HG02943 (cell line): Measurements from ENCODE around the gene N4BP2L2.
"Not testable (repeated sequence)": the region's sequence is repeated elsewhere in the genome, so short reads cannot be mapped to it uniquely, and the experiment has no call there.

Experiments used
- ATAC-seq: cut with Tn5 transposase; IDR thresholded peaks from one replicate; pipeline ENCODE4 v1.9.1; 2021; ENCODE audit warnings: mild to moderate bottlenecking, low read depth, moderate library complexity; ENCODE audit not compliant: unreplicated experiment

The N4BP2L2 gene

DNA sequence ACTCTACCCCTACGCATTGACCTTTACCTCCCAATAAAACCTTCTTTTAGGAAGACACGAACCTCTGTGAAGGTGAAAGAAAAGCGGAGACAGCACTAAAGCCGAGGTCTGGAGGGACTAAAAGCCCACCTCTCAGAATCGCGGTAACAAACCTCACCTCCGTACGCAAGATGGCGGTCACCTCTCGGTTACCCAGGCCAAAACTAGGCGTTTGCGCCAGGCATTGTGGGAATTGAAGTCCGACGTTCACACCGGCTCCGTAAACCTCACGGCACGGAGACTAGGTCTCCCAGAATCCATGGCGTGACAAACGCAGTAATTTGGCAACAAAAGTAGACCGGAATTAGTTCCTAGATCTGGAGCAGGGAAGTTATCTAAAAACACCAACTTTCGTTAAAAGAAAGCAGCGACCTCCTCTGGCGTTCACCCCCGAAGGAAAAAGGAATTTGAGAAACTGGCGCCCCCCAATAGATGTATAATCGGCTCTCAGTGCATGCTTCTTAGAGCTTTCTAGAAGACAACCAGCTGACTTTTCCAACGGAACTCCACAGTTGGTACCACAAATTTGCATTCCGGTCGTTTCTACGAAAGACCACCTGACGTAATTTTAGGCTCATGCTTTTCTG is at the start of gene N4BP2L2:
Gene N4BP2L2 (minus strand): TSS at position 175 of the 626 bp plus-strand sequence. CDS start 1,768 bp downstream, outside the sequence.
- ATAC-seq, result peak; percentile 97

DNA sequence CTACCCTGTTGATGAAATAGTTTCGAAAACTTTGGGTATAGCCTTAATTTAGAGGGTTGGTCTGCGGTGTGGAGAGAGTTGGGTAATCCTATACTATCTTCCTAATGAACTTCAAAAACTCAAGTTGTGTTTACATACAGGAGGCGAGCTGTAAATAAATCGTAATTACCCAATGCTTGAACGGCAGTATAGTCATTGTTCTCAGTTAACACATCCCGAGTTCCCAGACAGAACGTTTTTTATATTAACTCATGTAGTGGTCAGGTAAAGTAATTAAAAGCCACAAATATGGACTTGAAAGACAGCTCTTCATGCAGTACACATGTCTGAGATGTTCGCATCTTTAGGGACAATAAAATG is 49.2 kb upstream of the N4BP2L2 start:
- ATAC-seq, result no peak

- ATAC-seq, result peak; percentile 28
Measured at GRCh38 chr13:32587011-32587810, 48.6 kb upstream of the N4BP2L2 start.

DNA sequence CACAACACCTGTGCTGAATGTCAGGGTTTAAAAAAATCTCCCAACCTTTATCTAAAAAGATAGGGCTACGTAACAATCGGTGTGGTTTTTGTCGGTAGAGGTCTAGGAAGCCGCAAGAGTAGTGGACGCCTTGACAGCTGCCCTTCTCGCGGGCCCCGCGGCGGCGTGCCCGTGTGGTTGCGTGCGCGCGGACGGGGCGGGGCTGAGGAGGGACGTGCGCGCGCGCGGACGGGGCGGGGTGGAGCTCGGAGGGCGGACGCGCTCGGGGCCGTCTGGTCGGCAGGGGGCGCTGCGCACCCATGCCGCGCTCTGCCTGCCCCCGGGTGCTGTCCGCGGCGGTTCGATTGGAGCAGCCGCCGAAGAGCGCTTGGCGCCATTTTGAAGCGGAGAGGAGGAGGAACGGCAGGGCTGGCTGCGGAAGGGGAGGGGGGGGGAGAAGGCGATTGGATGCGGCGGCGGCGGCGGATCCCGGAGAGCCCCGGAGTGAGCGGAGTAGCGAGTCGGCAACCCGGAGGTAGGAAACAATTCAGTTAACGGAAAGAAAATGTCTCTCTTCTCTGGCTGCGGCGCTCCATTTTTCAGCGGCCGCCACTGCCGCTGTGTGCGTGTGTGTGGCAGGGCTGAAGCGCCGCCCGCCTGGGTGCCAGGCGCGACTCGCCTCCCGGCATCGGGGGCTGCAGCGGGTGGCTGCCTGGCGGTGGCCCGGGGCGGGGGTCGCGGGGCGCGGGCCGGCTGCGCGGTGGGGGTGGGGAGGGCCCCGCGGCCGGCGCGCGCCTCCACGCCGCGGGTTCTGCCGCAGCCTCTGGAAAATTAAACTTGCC is 47.7 kb upstream of the N4BP2L2 start, which contains the start of gene PDS5B:
Gene PDS5B (plus strand): TSS at position 373 of the 821 bp plus-strand sequence. CDS start 62,321 bp downstream, outside the sequence.
- peak; percentile 79 for ATAC-seq

- no peak for ATAC-seq
Measured at GRCh38 chr13:32585550-32586079, 47.0 kb upstream of the N4BP2L2 start.

DNA sequence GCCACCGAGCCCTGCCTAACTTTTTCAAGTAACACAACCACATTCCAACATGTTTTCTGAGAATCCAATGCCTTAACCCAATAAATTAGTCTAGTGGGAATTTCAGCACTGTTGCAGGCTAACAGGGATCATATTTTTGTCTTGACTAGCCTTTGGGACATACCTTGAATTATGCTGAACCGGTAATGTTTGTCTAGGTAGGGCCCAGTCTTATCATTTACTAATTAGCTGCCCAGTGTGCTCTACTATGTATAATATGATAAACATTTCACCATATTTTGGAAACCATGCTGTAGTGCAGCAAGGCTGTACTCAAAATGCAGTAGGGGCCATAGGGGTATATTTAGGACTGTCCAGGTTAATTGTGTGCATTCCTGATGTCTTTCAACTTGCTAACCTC is 44.4 kb upstream of the N4BP2L2 start:
- ATAC-seq, result no peak

DNA sequence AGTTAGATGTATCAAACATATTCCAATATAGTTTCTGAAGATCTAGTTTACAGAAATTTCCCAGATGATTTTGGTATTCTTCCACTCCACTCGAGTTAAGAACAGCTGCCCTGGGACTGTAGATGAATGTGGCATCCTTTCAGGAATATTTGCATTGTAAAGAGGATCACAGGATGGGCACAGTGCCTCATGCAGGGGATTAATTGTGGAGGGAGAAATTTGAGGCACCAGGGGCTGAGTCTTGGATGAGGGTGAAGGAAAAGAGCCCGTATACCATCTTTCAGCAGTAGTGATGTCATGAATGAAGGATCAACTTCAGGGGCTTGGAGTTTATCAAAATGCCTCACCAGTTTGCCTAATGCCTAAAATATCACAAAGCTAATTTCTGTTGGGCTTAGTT is 43.7 kb upstream of the N4BP2L2 start:
- ATAC-seq, result no peak

- no peak for ATAC-seq
Measured at GRCh38 chr13:32581177-32581786, 42.7 kb upstream of the N4BP2L2 start.

DNA sequence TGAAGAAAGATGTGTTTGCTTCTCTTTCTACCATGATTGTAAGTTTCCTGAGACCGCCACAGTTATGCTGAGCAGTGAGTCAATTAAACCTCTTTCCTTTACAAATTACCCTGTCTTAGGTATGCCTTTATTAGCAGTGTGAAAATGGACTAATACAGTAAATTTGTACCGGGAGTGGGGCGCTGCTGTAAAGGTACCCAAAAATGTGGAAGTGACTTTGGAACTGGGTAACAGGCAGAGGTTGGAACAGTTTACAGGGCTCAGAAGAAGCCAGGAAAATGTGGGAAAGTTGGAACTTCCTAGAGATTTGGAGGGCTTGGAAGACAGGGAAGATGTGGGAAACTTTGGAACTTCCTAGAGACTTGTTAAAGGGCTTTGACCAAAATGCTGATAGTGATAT is 38.4 kb upstream of the N4BP2L2 start:
- ATAC-seq, result no peak

GRCh38 chr13:32575687-32576086 is 37.1 kb upstream of the N4BP2L2 start:
- ATAC-seq, result not testable (repeated sequence)

DNA sequence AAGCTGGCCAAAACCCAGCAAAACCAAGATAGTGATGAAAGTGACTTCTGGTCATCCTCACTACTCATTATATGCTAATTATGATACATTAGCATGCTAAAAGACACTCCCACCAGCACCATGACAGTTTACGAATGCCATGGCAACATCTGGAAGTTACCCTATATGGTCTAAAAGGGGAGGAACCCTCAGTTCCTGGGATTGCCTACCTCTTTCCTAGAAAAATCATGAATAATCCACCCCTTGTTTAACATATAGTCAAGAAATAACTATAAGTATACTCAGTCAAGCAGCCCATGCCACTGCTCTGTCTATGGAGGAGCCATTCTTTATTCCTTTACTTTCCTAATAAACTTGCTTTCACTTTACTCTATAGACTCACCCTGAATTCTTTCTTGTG is 22.2 kb upstream of the N4BP2L2 start:
- not testable (repeated sequence) for ATAC-seq

DNA sequence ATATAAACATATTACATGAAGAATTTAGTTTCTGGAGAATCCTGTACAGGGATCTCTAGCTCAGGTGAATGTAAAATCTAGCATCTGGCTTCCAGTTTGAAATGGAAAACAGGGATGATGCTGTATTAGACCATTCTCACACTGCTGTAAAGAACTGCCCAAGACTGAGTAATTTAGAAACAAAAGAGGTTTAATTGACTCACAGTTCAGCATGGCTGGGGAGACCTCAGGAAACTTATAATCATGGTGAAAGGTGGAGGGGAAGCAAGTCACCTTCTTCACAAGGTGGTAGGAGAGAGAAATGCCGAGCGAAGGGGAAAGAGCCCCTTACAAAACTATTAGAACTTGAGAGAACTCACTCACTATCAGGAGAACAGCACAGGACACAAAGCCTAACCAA is 17.0 kb upstream of the N4BP2L2 start:
- no peak for ATAC-seq

- ATAC-seq, result no peak
Measured at GRCh38 chr13:32553720-32554119, 15.1 kb upstream of the N4BP2L2 start.

- no peak for ATAC-seq
Measured at GRCh38 chr13:32549788-32550187, 11.2 kb upstream of the N4BP2L2 start.

DNA sequence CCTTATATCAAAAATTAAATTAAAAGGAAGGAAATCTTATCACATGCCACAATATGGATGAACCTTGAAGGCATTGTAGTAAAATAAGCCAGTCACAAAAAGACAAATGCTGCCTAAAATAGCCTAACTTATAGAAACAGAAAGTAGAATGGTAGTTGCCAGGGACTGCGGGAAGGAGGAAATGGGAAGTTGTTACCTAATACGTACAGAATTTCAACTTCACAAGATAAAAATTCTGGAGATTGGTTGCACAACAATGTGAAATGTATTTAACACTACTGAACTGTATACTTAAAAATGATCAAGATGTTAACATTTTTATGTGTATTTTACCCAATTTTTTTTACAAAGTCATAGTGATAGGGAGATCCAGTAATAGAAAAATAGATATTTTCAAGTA is 10.2 kb upstream of the N4BP2L2 start:
- ATAC-seq, result no peak

DNA sequence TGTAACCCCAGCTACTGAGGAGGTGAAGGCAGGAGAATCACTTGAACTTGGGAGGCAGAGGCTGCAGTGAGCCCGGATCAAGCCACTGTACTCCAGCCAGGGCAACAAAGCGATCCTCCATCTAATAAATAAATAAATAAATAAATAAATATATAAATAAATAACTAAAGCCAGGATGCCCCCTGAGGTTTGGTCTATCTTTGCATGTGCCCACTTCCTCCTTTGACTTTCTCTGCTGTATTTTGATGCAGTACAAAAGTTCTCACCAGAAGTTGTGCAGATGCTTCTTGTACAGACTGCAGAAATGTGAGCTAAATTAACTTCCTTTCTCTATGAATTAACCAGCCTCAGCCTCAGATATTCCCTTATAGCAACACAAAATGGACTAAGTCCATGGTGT is 6.5 kb upstream of the N4BP2L2 start:
- ATAC-seq, result no peak

- no peak for ATAC-seq
Measured at GRCh38 chr13:32542221-32542620, 3.6 kb upstream of the N4BP2L2 start.

DNA sequence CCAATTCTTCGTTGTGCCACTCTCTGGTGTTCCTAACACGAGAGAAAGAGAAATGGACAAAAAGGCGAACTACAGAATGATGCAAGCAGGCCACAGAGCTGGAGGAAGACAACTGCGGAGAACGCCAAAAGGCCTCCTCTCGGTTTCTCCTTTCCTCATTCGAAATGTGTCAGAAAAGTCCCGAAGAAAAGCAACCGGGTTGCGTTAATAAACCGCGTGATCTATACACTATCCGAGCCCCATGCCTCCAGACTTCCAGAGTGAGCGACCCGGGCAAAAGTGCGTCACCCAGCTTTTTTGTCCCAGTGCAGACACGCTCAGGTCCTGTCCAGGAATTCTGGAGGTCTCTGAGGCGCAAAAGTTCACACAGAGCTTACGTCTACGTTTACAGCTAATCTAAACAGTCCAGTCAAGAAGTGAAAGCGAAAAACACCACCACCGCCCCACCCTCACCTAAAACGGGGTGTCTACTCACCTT is 413 bp downstream of the N4BP2L2 start:
- peak; percentile 89 for ATAC-seq

DNA sequence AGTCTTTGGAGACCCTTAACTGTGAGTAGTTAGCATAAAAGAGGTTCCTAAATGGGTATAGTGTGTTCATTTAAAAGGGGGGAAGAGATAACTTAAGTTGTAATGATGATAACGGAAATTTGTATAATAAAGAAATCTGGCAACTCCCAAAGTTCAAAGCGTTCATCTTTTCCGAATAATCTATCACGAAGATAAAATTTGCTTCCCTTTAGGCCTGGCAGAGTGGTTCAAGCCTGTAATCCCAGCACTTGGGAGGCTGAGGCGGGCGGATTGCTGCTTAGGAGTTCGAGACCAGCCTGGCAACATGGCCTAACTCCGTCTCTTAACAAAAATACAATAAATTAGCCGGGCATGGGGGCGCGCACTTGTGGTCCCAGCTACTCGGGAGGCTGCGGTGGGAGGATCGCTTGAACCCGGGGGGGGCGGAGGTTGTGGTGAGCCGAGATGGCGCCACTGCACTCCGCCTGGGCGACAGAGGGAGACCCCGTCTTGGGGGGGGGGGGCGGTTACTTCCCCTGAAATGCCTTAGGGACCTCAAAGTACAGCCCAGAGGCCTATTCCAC is 934 bp downstream of the N4BP2L2 start:
- peak; percentile 4 for ATAC-seq

- no peak for ATAC-seq
Measured at GRCh38 chr13:32535748-32536147, 2.8 kb downstream of the N4BP2L2 start.
